DOHH2 (cell line): ENCODE measurements around the gene GPX4.

ENCODE experiments used
- CTCF ChIP-seq: fragments of 200-600 bp; sonication (generic); IDR thresholded peaks from one replicate; pipeline ENCODE4 v1.5.1; 2014; ENCODE audit warnings: antibody characterized with exemption, mild to moderate bottlenecking, low read depth, low read length; ENCODE audit not compliant: poor library complexity, severe bottlenecking
- EZH2phosphoT487 ChIP-seq: fragments of 200-600 bp; sonication (generic); IDR thresholded peaks from 2 replicates; pipeline ENCODE4 v1.6.1; 2017; ENCODE audit warnings: borderline replicate concordance, mild to moderate bottlenecking, antibody characterized with exemption, low read length, moderate library complexity, mixed read lengths

GRCh38 chr19:1109697-1110671 is 6.2 kb downstream of the GPX4 start:
- no peak for TF ChIP-seq CTCF
- TF ChIP-seq EZH2phosphoT487 = no peak
